Stomach (tissue), 4 donors: ENCODE results near the gene TPCN2.

Experiments used
- CTCF ChIP-seq, 7 experiments: fragments of 450-650 bp in 4 of 7; fragments of 200-600 bp in 3 of 7; sonication (generic) in 3 of 7; IDR thresholded peaks; one replicate each; pipeline ENCODE4 v1.5.1; 2016 to 2019; ENCODE audit warnings: antibody characterized with exemption in 7 of 7, control low read depth in 2 of 7, mild to moderate bottlenecking in 1 of 7
- POLR2AphosphoS5 ChIP-seq, 3 donors: sonication (generic); formaldehyde crosslinking; IDR thresholded peaks; one replicate each; pipeline ENCODE4 v1.6.1; 2016; ENCODE audit warnings: antibody characterized with exemption in 3 of 3

GRCh38 chr11:69096473-69096872 is 47.7 kb downstream of the TPCN2 start:
- TF ChIP-seq CTCF (IDR thresholded peaks at IDR 0.05) (no peak), POLR2AphosphoS5 (IDR thresholded peaks at IDR 0.05) (no peak)
